ENCODE data around the gene LARGE1.

The LARGE1 gene

DNA sequence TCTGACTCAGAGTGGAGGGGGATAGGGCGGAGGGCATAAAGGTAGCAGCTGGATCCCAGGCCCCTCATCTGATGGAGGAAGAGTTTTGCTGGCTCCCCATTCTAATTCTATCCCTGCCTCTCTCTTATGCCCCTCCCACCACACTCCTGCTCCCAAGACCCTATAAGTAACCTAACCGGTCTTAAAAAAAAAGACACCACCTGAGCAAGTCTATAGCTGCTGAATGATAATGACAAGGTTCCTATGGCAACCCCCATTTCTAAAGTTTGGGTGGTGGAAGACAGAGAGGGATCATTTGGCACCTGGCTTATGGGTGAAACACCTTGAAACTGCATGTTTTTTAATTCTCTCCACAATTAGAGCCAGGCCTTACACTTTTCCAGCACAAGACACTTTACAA lies 69.6 kb downstream of the LARGE1 start:
- no peaks in the 10 kb centered on the region for H3K27me3 ChIP-seq (ENCODE audit: control insufficient read depth in 3 of 3, insufficient read depth in 3 of 3, low read depth in 1 of 3, low read length in 3 of 3)

DNA sequence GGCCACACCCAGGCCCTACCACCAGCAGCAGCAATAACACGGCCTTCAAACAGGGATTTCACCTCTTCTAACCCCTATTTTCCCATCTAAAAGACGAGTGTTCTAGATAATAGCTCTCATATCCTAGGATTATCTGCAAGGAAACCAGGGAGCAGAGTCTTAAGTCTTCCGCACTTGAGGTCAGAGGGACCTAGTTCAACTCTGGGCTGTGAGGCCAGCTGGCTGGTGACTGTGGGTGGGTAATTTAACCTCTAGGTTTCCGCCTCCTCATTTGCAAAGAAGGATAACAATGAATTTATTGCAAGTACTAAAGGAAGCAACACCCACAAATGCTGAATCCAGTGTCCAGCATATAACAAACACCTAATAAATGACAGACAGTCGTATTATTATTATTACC lies 70.1 kb downstream of the LARGE1 start:
- no peak overlapping the region for H2BK15ac ChIP-seq (ENCODE audit: low read length)
- H3K4me3 ChIP-seq (ENCODE audit: low read length in 2 of 2): no peak overlapping the region
- no peaks in the 10 kb centered on the region for H3K79me1 ChIP-seq (ENCODE audit: low read depth, low read length)
- WGBS, 2 donors (ENCODE audit: extremely low coverage in 2 of 2, insufficient read length in 2 of 2, insufficient replicate concordance in 1 of 2): no CpG with 5 or more reads among the region's 5 CpGs
- no peaks in the 10 kb centered on the region for H3K9me3 ChIP-seq (replicated peaks in 1 of 2; ENCODE audit: control insufficient read depth in 2 of 2, insufficient read depth in 1 of 2, low read depth in 1 of 2, low read length in 2 of 2)
- H2AK5ac ChIP-seq (ENCODE audit: low read depth, low read length): no peak overlapping the region
- no peak overlapping the region for H4K91ac ChIP-seq (ENCODE audit: low read depth, low read length, poor library complexity)
- H3K9ac ChIP-seq (ENCODE audit: low read depth, low read length, poor library complexity): no peak overlapping the region
- H3K4ac ChIP-seq (ENCODE audit: low read length): no peak overlapping the region
- H3K27ac ChIP-seq (replicated peaks; ENCODE audit: low read length): no peak overlapping the region
- H3K36me3 ChIP-seq (replicated peaks in 1 of 2; ENCODE audit: control insufficient read depth in 2 of 2, insufficient read depth in 2 of 2, low read length in 2 of 2): no peaks in the 10 kb centered on the region
- H4K8ac ChIP-seq (ENCODE audit: low read depth, low read length): no peak overlapping the region
- no peak overlapping the region for H3K14ac ChIP-seq (ENCODE audit: low read length)
- DNase-seq (ENCODE audit: low spot score): no peak
- peaks cover 7 to 11% of the 10 kb centered on the region in 2 donors for H3K4me1 ChIP-seq (ENCODE audit: control insufficient read depth in 2 of 2, insufficient read depth in 1 of 2, low read depth in 1 of 2, low read length in 2 of 2)
- H2BK5ac ChIP-seq (ENCODE audit: low read length): no peak overlapping the region
- no peak overlapping the region for H3K4me2 ChIP-seq (ENCODE audit: insufficient read depth, low read length, poor library complexity, severe bottlenecking)
- no peak overlapping the region for H2AFZ ChIP-seq (ENCODE audit: low read length)
- no peak overlapping the region for H3K18ac ChIP-seq (ENCODE audit: low read length)
- H3K23ac ChIP-seq (ENCODE audit: low read depth, low read length, poor library complexity): no peak overlapping the region
- H2BK120ac ChIP-seq (ENCODE audit: low read depth, low read length): no peak overlapping the region
- no peaks in the 10 kb centered on the region for H3K27me3 ChIP-seq (ENCODE audit: control insufficient read depth in 3 of 3, insufficient read depth in 3 of 3, low read depth in 1 of 3, low read length in 3 of 3)
- no peak overlapping the region for H2BK12ac ChIP-seq (ENCODE audit: low read length)

More for the DNA sequence above, 69.6 kb downstream of the LARGE1 start:
- H2BK5ac ChIP-seq (ENCODE audit: low read length): no peak overlapping the region
- H3K27ac ChIP-seq (replicated peaks; ENCODE audit: low read length): no peak overlapping the region
- H2BK12ac ChIP-seq (ENCODE audit: low read length): no peak overlapping the region
- no peak overlapping the region for H2BK120ac ChIP-seq (ENCODE audit: low read depth, low read length)
- no peak overlapping the region for H3K9ac ChIP-seq (ENCODE audit: low read depth, low read length, poor library complexity)
- H3K4me3 ChIP-seq (ENCODE audit: low read length in 2 of 2): no peak overlapping the region
- H4K8ac ChIP-seq (ENCODE audit: low read depth, low read length): no peak overlapping the region
- H3K36me3 ChIP-seq (replicated peaks in 1 of 2; ENCODE audit: control insufficient read depth in 2 of 2, insufficient read depth in 2 of 2, low read length in 2 of 2): no peaks in the 10 kb centered on the region
- H2AFZ ChIP-seq (ENCODE audit: low read length): no peak overlapping the region
- no peaks in the 10 kb centered on the region for H3K9me3 ChIP-seq (replicated peaks in 1 of 2; ENCODE audit: control insufficient read depth in 2 of 2, insufficient read depth in 1 of 2, low read depth in 1 of 2, low read length in 2 of 2)
- H2AK5ac ChIP-seq (ENCODE audit: low read depth, low read length): no peak overlapping the region
- no peak overlapping the region for H4K91ac ChIP-seq (ENCODE audit: low read depth, low read length, poor library complexity)
- DNase-seq (ENCODE audit: low spot score): no peak
- no peak overlapping the region for H2BK15ac ChIP-seq (ENCODE audit: low read length)
- peaks cover 7 to 11% of the 10 kb centered on the region in 2 donors for H3K4me1 ChIP-seq (ENCODE audit: control insufficient read depth in 2 of 2, insufficient read depth in 1 of 2, low read depth in 1 of 2, low read length in 2 of 2)
- H3K79me1 ChIP-seq (ENCODE audit: low read depth, low read length): no peaks in the 10 kb centered on the region
- no peak overlapping the region for H3K23ac ChIP-seq (ENCODE audit: low read depth, low read length, poor library complexity)
- no peak overlapping the region for H3K14ac ChIP-seq (ENCODE audit: low read length)
- no CpG with 5 or more reads among the region's 2 CpGs for WGBS, 2 donors (ENCODE audit: extremely low coverage in 2 of 2, insufficient read length in 2 of 2, insufficient replicate concordance in 1 of 2)
- H3K18ac ChIP-seq (ENCODE audit: low read length): no peak overlapping the region
- H3K4ac ChIP-seq (ENCODE audit: low read length): no peak overlapping the region
- H3K4me2 ChIP-seq (ENCODE audit: insufficient read depth, low read length, poor library complexity, severe bottlenecking): no peak overlapping the region

DNA sequence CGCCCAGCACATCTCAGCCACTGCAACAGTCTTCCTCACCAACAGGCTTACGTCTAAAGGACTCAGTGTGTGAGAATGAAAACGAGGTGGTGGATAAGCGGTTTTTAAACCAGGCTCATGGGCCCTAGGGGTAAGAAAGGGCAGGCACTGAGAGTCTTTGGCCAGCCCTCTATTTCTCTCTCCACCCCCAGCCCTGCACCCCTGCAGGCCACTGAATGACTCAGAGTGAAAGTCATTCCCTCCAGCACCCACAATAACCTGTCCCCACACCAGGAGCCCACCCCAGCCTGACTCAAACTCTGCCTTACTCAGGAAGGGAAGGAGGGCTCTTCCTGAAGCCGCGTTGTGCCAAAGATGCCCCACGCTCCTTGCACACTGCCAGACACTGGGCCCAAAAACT lies 72.0 kb downstream of the LARGE1 start:
- Histone ChIP-seq H3K9me3 (replicated peaks in 1 of 2; ENCODE audit: control insufficient read depth in 2 of 2, insufficient read depth in 1 of 2, low read depth in 1 of 2, low read length in 2 of 2) (no peaks in the 10 kb centered on the region), H3K18ac (ENCODE audit: low read length) (no peak overlapping the region), H3K4me3 (ENCODE audit: low read length in 2 of 2) (no peak overlapping the region), H2AFZ (ENCODE audit: low read length) (no peak overlapping the region), H3K27ac (replicated peaks; ENCODE audit: low read length) (no peak overlapping the region), H3K4ac (ENCODE audit: low read length) (no peak overlapping the region), H3K4me1 (ENCODE audit: control insufficient read depth in 2 of 2, insufficient read depth in 1 of 2, low read depth in 1 of 2, low read length in 2 of 2) (peaks cover 5 to 8% of the 10 kb centered on the region in 2 donors), H2BK15ac (ENCODE audit: low read length) (no peak overlapping the region), H2BK120ac (ENCODE audit: low read depth, low read length) (no peak overlapping the region), H3K14ac (ENCODE audit: low read length) (no peak overlapping the region), H3K4me2 (ENCODE audit: insufficient read depth, low read length, poor library complexity, severe bottlenecking) (no peak overlapping the region), H2BK5ac (ENCODE audit: low read length) (no peak overlapping the region), H3K79me1 (ENCODE audit: low read depth, low read length) (no peaks in the 10 kb centered on the region), H2BK12ac (ENCODE audit: low read length) (no peak overlapping the region), H3K27me3 (ENCODE audit: control insufficient read depth in 3 of 3, insufficient read depth in 3 of 3, low read depth in 1 of 3, low read length in 3 of 3) (no peaks in the 10 kb centered on the region), H4K8ac (ENCODE audit: low read depth, low read length) (no peak overlapping the region), H3K36me3 (replicated peaks in 1 of 2; ENCODE audit: control insufficient read depth in 2 of 2, insufficient read depth in 2 of 2, low read length in 2 of 2) (no peaks in the 10 kb centered on the region), H3K23ac (ENCODE audit: low read depth, low read length, poor library complexity) (no peak overlapping the region), H2AK5ac (ENCODE audit: low read depth, low read length) (no peak overlapping the region), H4K91ac (ENCODE audit: low read depth, low read length, poor library complexity) (no peak overlapping the region), H3K9ac (ENCODE audit: low read depth, low read length, poor library complexity) (no peak overlapping the region)
- DNase-seq (ENCODE audit: low spot score): no peak
- no CpG with 5 or more reads among the region's 7 CpGs for WGBS, 2 donors (ENCODE audit: extremely low coverage in 2 of 2, insufficient read length in 2 of 2, insufficient replicate concordance in 1 of 2)

DNA sequence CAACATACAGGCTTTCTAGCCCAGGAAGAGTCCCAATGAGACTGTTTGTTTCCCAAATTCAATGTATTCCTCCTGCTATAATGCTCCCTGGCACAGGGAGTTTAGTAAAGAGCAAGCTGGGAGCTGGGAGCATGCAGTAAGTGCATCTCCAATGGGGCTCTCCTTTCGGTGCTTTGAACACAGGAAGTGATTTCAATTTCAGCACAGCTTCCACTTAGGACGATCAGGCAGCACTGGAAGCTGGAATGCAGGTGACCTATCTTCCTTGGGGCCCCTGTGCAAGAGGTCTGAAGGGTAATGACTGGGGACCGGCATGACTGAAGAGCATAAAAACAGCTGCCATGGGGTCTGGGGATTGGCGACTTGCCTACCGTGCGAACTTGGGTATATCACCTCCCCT lies 76.0 kb downstream of the LARGE1 start:
- no CpG with 5 or more reads among the region's 6 CpGs for WGBS, 2 donors (ENCODE audit: extremely low coverage in 2 of 2, insufficient read length in 2 of 2, insufficient replicate concordance in 1 of 2)

More for the DNA sequence above, 76.0 kb downstream of the LARGE1 start:
- no peak for DNase-seq (ENCODE audit: low spot score)
- no peak overlapping the region for H3K9ac ChIP-seq (ENCODE audit: low read depth, low read length, poor library complexity)
- no peak overlapping the region for H2BK120ac ChIP-seq (ENCODE audit: low read depth, low read length)
- no peak overlapping the region for H2BK5ac ChIP-seq (ENCODE audit: low read length)
- no peak overlapping the region for H2BK15ac ChIP-seq (ENCODE audit: low read length)
- no peak overlapping the region for H3K27ac ChIP-seq (replicated peaks; ENCODE audit: low read length)
- H4K8ac ChIP-seq (ENCODE audit: low read depth, low read length): no peak overlapping the region
- no peak overlapping the region for H4K91ac ChIP-seq (ENCODE audit: low read depth, low read length, poor library complexity)
- H3K14ac ChIP-seq (ENCODE audit: low read length): no peak overlapping the region
- no peak overlapping the region for H3K23ac ChIP-seq (ENCODE audit: low read depth, low read length, poor library complexity)
- no peak overlapping the region for H3K4me2 ChIP-seq (ENCODE audit: insufficient read depth, low read length, poor library complexity, severe bottlenecking)
- no peak overlapping the region for H2AK5ac ChIP-seq (ENCODE audit: low read depth, low read length)
- H3K27me3 ChIP-seq (ENCODE audit: control insufficient read depth in 3 of 3, insufficient read depth in 3 of 3, low read depth in 1 of 3, low read length in 3 of 3): no peaks in the 10 kb centered on the region
- H3K4me1 ChIP-seq (ENCODE audit: control insufficient read depth in 2 of 2, insufficient read depth in 1 of 2, low read depth in 1 of 2, low read length in 2 of 2): peaks cover 2 to 4% of the 10 kb centered on the region in 2 donors
- H2AFZ ChIP-seq (ENCODE audit: low read length): no peak overlapping the region
- H3K18ac ChIP-seq (ENCODE audit: low read length): no peak overlapping the region
- no peaks in the 10 kb centered on the region for H3K36me3 ChIP-seq (replicated peaks in 1 of 2; ENCODE audit: control insufficient read depth in 2 of 2, insufficient read depth in 2 of 2, low read length in 2 of 2)
- H2BK12ac ChIP-seq (ENCODE audit: low read length): no peak overlapping the region
- H3K4me3 ChIP-seq (ENCODE audit: low read length in 2 of 2): no peak overlapping the region
- H3K4ac ChIP-seq (ENCODE audit: low read length): no peak overlapping the region
- peaks cover 0 to 4% of the 10 kb centered on the region in 2 donors for H3K9me3 ChIP-seq (replicated peaks in 1 of 2; ENCODE audit: control insufficient read depth in 2 of 2, insufficient read depth in 1 of 2, low read depth in 1 of 2, low read length in 2 of 2)
- no peaks in the 10 kb centered on the region for H3K79me1 ChIP-seq (ENCODE audit: low read depth, low read length)
